DMS53 (cell line): ENCODE measurements around the gene ITGA2B.
A peak's percentile ranks its signal among the peaks of the same experiment; 100 is the strongest.
"Not testable (repeated sequence)": the region's sequence is repeated elsewhere in the genome, so short reads cannot be mapped to it uniquely, and the experiment has no call there.

Experiments used
- DNase-seq: peaks from one replicate; lab custom pipeline; 2025; lab: John Stamatoyannopoulos, UW

The ITGA2B gene

GRCh38 chr17:44368391-44369243 is 20.8 kb downstream of the ITGA2B start:
- DNase-seq: not testable (repeated sequence)

GRCh38 chr17:44367231-44367979 is 22.0 kb downstream of the ITGA2B start:
- DNase-seq: no peak

- DNase-seq: not testable (repeated sequence)
Measured at GRCh38 chr17:44365051-44365450, 24.4 kb downstream of the ITGA2B start.

GRCh38 chr17:44363613-44364159 is 25.8 kb downstream of the ITGA2B start, which contains the start of gene FAM171A2:
Gene FAM171A2, minus strand, starts transcription at chr17:44363853. Its CDS starts 139 bp downstream, at chr17:44363714.
- DNase-seq: peak; percentile 88

GRCh38 chr17:44362949-44363612 is 26.4 kb downstream of the ITGA2B start:
- peak; percentile 50 for DNase-seq

- DNase-seq: no peak
Measured at GRCh38 chr17:44362459-44362948, 26.9 kb downstream of the ITGA2B start.

GRCh38 chr17:44361292-44362260 is 27.9 kb downstream of the ITGA2B start:
- no peak for DNase-seq

- DNase-seq: peak; percentile 63
Measured at GRCh38 chr17:44360826-44361225, 28.6 kb downstream of the ITGA2B start.

- DNase-seq: no peak
Measured at GRCh38 chr17:44360144-44360533, 29.3 kb downstream of the ITGA2B start.

- no peak for DNase-seq
Measured at GRCh38 chr17:44359458-44360143, 29.8 kb downstream of the ITGA2B start.

GRCh38 chr17:44359006-44359405 is 30.4 kb downstream of the ITGA2B start:
- DNase-seq: peak; percentile 66

GRCh38 chr17:44358066-44358465 is 31.4 kb downstream of the ITGA2B start:
- no peak for DNase-seq

- peak; percentile 30 for DNase-seq
Measured at GRCh38 chr17:44356241-44356640, 33.2 kb downstream of the ITGA2B start.

GRCh38 chr17:44355642-44356099 is 33.8 kb downstream of the ITGA2B start:
- no peak for DNase-seq

GRCh38 chr17:44354582-44355561 is 34.6 kb downstream of the ITGA2B start:
- DNase-seq: no peak

GRCh38 chr17:44353672-44354331 is 35.6 kb downstream of the ITGA2B start:
- peak; percentile 77 for DNase-seq

GRCh38 chr17:44352828-44353671 is 36.4 kb downstream of the ITGA2B start:
- DNase-seq: no peak
